K562 (cell line): Measurements from ENCODE around the gene NACAD. TPM values are rescaled to one million over a fixed set of nuclear protein-coding genes. Genes with fewer than 3 reads are reported as not detected.
A peak's percentile ranks its signal among the peaks of the same experiment; 100 is the strongest.

Experiments used
- ATAC-seq: fragments of 200-7000 bp; cut with Tn5 transposase; 3 replicates; pipeline ENCODE4 v1.9.1; 2020; ENCODE audit warnings: moderate library complexity
- Bru-seq: library from RNA; stranded (reverse); fragments of 400-500 nt; gene quantifications from one replicate; lab custom pipeline; 2021; lab: Mats Ljungman, UMichigan
- BruChase-seq, 2 experiments: library from RNA; stranded (reverse); fragments of 400-500 nt; gene quantifications; one replicate each; lab custom pipeline; 2021; lab: Mats Ljungman, UMichigan
- BruUV-seq: library from RNA; stranded (reverse); fragments of 400-500 nt; replicated peaks from 2 replicates; lab custom pipeline; 2021; lab: Mats Ljungman, UMichigan
- CTCF ChIA-PET: fragments of 300-600 bp; formaldehyde crosslinking; extraction: SDS; loops from one replicate; lab custom pipeline; 2021; ENCODE audit warnings: low intra/inter-chr PET ratio; lab: Yijun Ruan, JAX
- POLR2A ChIA-PET: fragments of 300-600, 350-650 bp; sonication (Branson Sonifier 250); formaldehyde crosslinking; extraction: SDS; loops from one replicate; lab custom pipeline; 2021; ENCODE audit warnings: antibody characterized with exemption, inconsistent platforms; lab: Yijun Ruan, JAX
- DNase-seq, 4 experiments: peaks; one replicate each; pipeline versions ENCODE4 v3.0.0 to v3.0.0-alpha.2; 2011 to 2018; ENCODE audit warnings: low spot score in 3 of 4, mixed read lengths in 3 of 4; ENCODE audit errors: extremely low read depth in 1 of 4
- FAIRE-seq: peaks from 2 replicates; lab custom pipeline; 2011; peaks lifted over from hg19 to GRCh38; lab: Jason Lieb, UNC
- H2AFZ ChIP-seq: 2 replicates; pipeline ENCODE4 v1.6.0; 2011; ENCODE audit warnings: low read depth, low read length, control low read depth, inconsistent platforms
- H3K27ac ChIP-seq: fragments of 200-600 bp; 3 replicates; pipeline ENCODE4 v1.8.0; 2011; ENCODE audit warnings: low read depth, mild to moderate bottlenecking, control low read depth, inconsistent platforms, low read length, moderate library complexity, mixed read lengths; ENCODE audit errors: extremely low read depth
- H3K27me3 ChIP-seq, 2 experiments: fragments of 300-600 bp in 1 of 2; 2 replicates in 1 of 2; 3 replicates in 1 of 2; pipeline versions ENCODE4 v1.6.0 to v1.8.0; 2011; ENCODE audit warnings: inconsistent platforms in 2 of 2, low read length in 2 of 2, mild to moderate bottlenecking in 1 of 2, mixed read lengths in 1 of 2, moderate library complexity in 1 of 2; ENCODE audit not compliant: control insufficient read depth in 2 of 2, insufficient read depth in 2 of 2
- H3K36me3 ChIP-seq: fragments of 300-600 bp; 3 replicates; pipeline ENCODE4 v1.8.0; 2011; ENCODE audit warnings: mild to moderate bottlenecking, low read length, inconsistent platforms; ENCODE audit not compliant: control insufficient read depth, insufficient read depth
- H3K4me1 ChIP-seq, 2 experiments: fragments of 200-600 bp in 1 of 2; replicated peaks in 1 of 2; 2 replicates in 1 of 2; 3 replicates in 1 of 2; pipeline versions ENCODE4 v1.5.1 to v1.8.0; 2011; ENCODE audit warnings: inconsistent platforms in 2 of 2, low read length in 2 of 2, mild to moderate bottlenecking in 1 of 2, mixed read lengths in 1 of 2, moderate library complexity in 1 of 2; ENCODE audit not compliant: control insufficient read depth in 2 of 2, insufficient read depth in 2 of 2
- H3K4me2 ChIP-seq: 2 replicates; pipeline ENCODE4 v1.6.1; 2011; ENCODE audit warnings: low read length, control low read depth, inconsistent platforms, mixed read lengths; ENCODE audit not compliant: insufficient read depth
- H3K4me3 ChIP-seq: fragments of 200-600 bp; sonication (generic), shearing (Covaris generic); 2 replicates; pipeline ENCODE4 v1.5.1; 2016; ENCODE audit warnings: control low read depth, inconsistent platforms
- H3K79me2 ChIP-seq: fragments of 200-600 bp; 3 replicates; pipeline ENCODE4 v1.8.0; 2011; ENCODE audit warnings: low read length, inconsistent platforms; ENCODE audit not compliant: control insufficient read depth, insufficient read depth
- H3K9ac ChIP-seq, 2 experiments: 2 replicates each; pipeline versions ENCODE4 v1.6.0 to v1.6.1; 2011; ENCODE audit warnings: low read depth in 2 of 2, low read length in 2 of 2, control low read depth in 1 of 2, inconsistent platforms in 1 of 2, mild to moderate bottlenecking in 1 of 2, mixed read lengths in 1 of 2; ENCODE audit not compliant: insufficient read depth in 1 of 2
- H3K9me1 ChIP-seq: one replicate; pipeline ENCODE4 v1.6.0; 2011; ENCODE audit warnings: inconsistent platforms, mild to moderate bottlenecking, low read length, moderate library complexity; ENCODE audit not compliant: control insufficient read depth, insufficient read depth
- H3K9me3 ChIP-seq: replicated peaks from 2 replicates; pipeline ENCODE4 v1.5.1; 2011; ENCODE audit warnings: low read depth, low read length, inconsistent platforms; ENCODE audit not compliant: control insufficient read depth, insufficient read depth
- H4K20me1 ChIP-seq: replicated peaks from 2 replicates; pipeline ENCODE4 v1.6.1; 2011; ENCODE audit warnings: low read length, inconsistent platforms, mixed read lengths; ENCODE audit not compliant: control insufficient read depth, insufficient read depth
- ATF1 ChIP-seq, 2 experiments: fragments of 450-650 bp in 1 of 2; IDR thresholded peaks; 2 replicates each; pipeline ENCODE4 v1.6.1; 2016; ENCODE audit warnings: missing compliant biosample characterization in 1 of 2, missing genetic modification characterization in 1 of 2
- CREB1 ChIP-seq, 2 experiments: sonication (generic) in 1 of 2; formaldehyde crosslinking in 1 of 2; IDR thresholded peaks; 2 replicates each; pipeline versions ENCODE4 v1.6.1 to v1.8.0; 2012 to 2022; ENCODE audit warnings: inconsistent platforms in 1 of 2, mild to moderate bottlenecking in 1 of 2, missing genetic modification reagents in 1 of 2, moderate library complexity in 1 of 2
- CREB3L1 ChIP-seq: fragments of 450-650 bp; IDR thresholded peaks from 2 replicates; pipeline ENCODE4 v1.6.1; 2014; ENCODE audit warnings: low read depth, mild to moderate bottlenecking, moderate library complexity, borderline replicate concordance
- EGR1 ChIP-seq: fragments of 450-650 bp; conservative IDR thresholded peaks from 2 replicates; pipeline ENCODE4 v1.6.1; 2017; ENCODE audit warnings: mild to moderate bottlenecking
- HMGXB4 ChIP-seq: sonication (generic); formaldehyde crosslinking; IDR thresholded peaks from 2 replicates; pipeline ENCODE4 v1.8.1; 2023; ENCODE audit warnings: mild to moderate bottlenecking, missing genetic modification reagents
- JUN ChIP-seq, 2 experiments: sonication (generic) in 1 of 2; formaldehyde crosslinking in 1 of 2; IDR thresholded peaks; 2 replicates each; pipeline versions ENCODE4 v1.6.1 to v1.8.0; 2012 to 2022; ENCODE audit warnings: borderline replicate concordance in 2 of 2, mild to moderate bottlenecking in 2 of 2, improper control_type of control experiment in 1 of 2, low read depth in 1 of 2, low read length in 1 of 2, missing genetic modification reagents in 1 of 2
- NRF1 ChIP-seq, 2 experiments: fragments of 450-650 bp; IDR thresholded peaks in 1 of 2; conservative IDR thresholded peaks in 1 of 2; 2 replicates each; pipeline ENCODE4 v1.6.1; 2014; ENCODE audit warnings: mild to moderate bottlenecking in 2 of 2
- RBFOX2 ChIP-seq: fragments of 200-400 bp; formaldehyde crosslinking; IDR thresholded peaks from 2 replicates; pipeline ENCODE4 v1.6.1; 2017; ENCODE audit warnings: low read depth, mild to moderate bottlenecking, low read length, moderate library complexity
- RBM15 ChIP-seq: fragments of 200-400 bp; formaldehyde crosslinking; IDR thresholded peaks from 2 replicates; pipeline ENCODE4 v1.6.1; 2018; ENCODE audit warnings: mild to moderate bottlenecking, low read length, moderate library complexity; ENCODE audit not compliant: insufficient read depth
- SP1 ChIP-seq: sonication (generic); formaldehyde crosslinking; IDR thresholded peaks from 2 replicates; pipeline ENCODE4 v1.8.1; 2022; ENCODE audit warnings: mild to moderate bottlenecking, missing genetic modification reagents
- U2AF1 ChIP-seq: fragments of 200-400 bp; formaldehyde crosslinking; optimal IDR thresholded peaks from 2 replicates; pipeline ENCODE3; 2017; ENCODE audit warnings: mild to moderate bottlenecking, low read depth, low read length, moderate library complexity
- ZBTB7A ChIP-seq: IDR thresholded peaks from 2 replicates; pipeline ENCODE4 v1.6.1; 2011; ENCODE audit warnings: low read depth, mild to moderate bottlenecking, low read length, moderate library complexity, borderline replicate concordance; ENCODE audit not compliant: control insufficient read depth
- WGBS: fragments of 100-300 bp; shearing (Covaris generic); methylation state at CpG from one replicate; pipeline ENCODE4 v1.1.6; 2016; ENCODE audit warnings: low coverage, mixed read lengths; ENCODE audit not compliant: insufficient coverage; ENCODE audit errors: missing lambda C conversion rate; 5-methylcytosine and 5-hydroxymethylcytosine counted together
- in situ Hi-C: fragments of 300-500 bp; cut with MboI; formaldehyde crosslinking; loops from 4 replicates; pipeline ENCODE4 v1.15.0; 2018; ENCODE audit warnings: inconsistent platforms, mixed read lengths
- intact Hi-C: fragments of 100-400 bp; cut with micrococcal nuclease; formaldehyde crosslinking; loops from 2 replicates; pipeline ENCODE4 v1.14.2; 2022
- long read RNA-seq, 3 experiments: library from polyadenylated mRNA in 2 of 3; library from RNA in 1 of 3; unstranded in 2 of 3; stranded (forward) in 1 of 3; transcript quantifications; one replicate each; pipeline ENCODE4 v2.0.0, GENCODE V29; 2019 to 2022
- polyA minus RNA-seq, 3 experiments: library from RNA; depleted of rRNA, polyadenylated mRNA; stranded (reverse); fragments of >200 nt; gene quantifications; 2 replicates each; pipeline ENCODE4 v1.2.3, GENCODE V29; 2011
- polyA plus RNA-seq, 8 experiments: library from polyadenylated mRNA; depleted of rRNA in 4 of 8; stranded (reverse) in 5 of 8; unstranded in 3 of 8; fragments of >200 nt; fragmentation: Nextera tagmentation in 2 of 8; fragmentation: Illumina TruSeq in 1 of 8; extraction: Ambion mirVana in 2 of 8; extraction: Trizol in 1 of 8; gene quantifications; 2 replicates each; pipeline versions ENCODE4 v1.2.1 to v1.2.3, GENCODE V29; 2011 to 2014; ENCODE audit warnings: inconsistent platforms in 1 of 8, missing spikeins in 1 of 8
- total RNA-seq, 7 experiments: library from RNA; depleted of rRNA in 6 of 7; stranded (reverse); fragments of >200 nt in 6 of 7; fragmentation: Illumina TruSeq in 2 of 7; extraction: Trizol in 2 of 7; gene quantifications; 2 replicates each; pipeline versions ENCODE4 v1.2.1 to v1.2.3, GENCODE V29; 2011 to 2021; ENCODE audit warnings: low replicate concordance in 1 of 7

NACAD gene
- 0.11 and 0.79 TPM in 2 replicates for total RNA-seq (2011; cell fraction: chromatin; rRNA removed; ENCODE audit: low replicate concordance)
- under 0.01 TPM in 1 of 2 replicates, not detected in the other for total RNA-seq (2011; cell fraction: nucleolus; rRNA removed)
- total RNA-seq (2011; cell fraction: nucleoplasm; rRNA removed) = 0.08 TPM in 1 of 2 replicates, not detected in the other
- total RNA-seq (2014; rRNA removed) (under 0.01 TPM in 1 of 2 replicates, not detected in the other), total RNA-seq (2014; rRNA removed; fragmentation: Illumina TruSeq; extraction: Trizol) (not detected in 2 replicates), total RNA-seq (2015; rRNA removed; fragmentation: Illumina TruSeq; extraction: Trizol) (not detected in 2 replicates), total RNA-seq (2021) (0.02 and 0.04 TPM in 2 replicates), polyA plus RNA-seq (2011; rRNA removed) (0.01 and 0.03 TPM in 2 replicates), polyA plus RNA-seq (2014; fragmentation: Illumina TruSeq; extraction: Trizol) (0.01 and 0.03 TPM in 2 replicates), polyA plus RNA-seq (2014; fragmentation: Nextera tagmentation; extraction: Ambion mirVana) (not detected), polyA plus RNA-seq (2014; rRNA removed) (0.04 TPM in 1 of 2 replicates, not detected in the other), polyA minus RNA-seq (2011; rRNA and poly(A)+ RNA removed) (not detected in 2 replicates), Bru-seq, nascent RNA (percentile 18 among the genes with signal in this experiment), BruChase-seq, experiment 1, labeled RNA remaining after a 2-hour chase (percentile 9 among the genes with signal in this experiment), BruChase-seq, experiment 2, labeled RNA remaining after a 6-hour chase (percentile 18 among the genes with signal in this experiment)
- 0.01 and 0.03 TPM in 2 replicates for polyA plus RNA-seq (2011; cell fraction: cytosol; rRNA removed)
- 0.06 and 0.16 TPM in 2 replicates for polyA plus RNA-seq (2011; cell fraction: nucleus; rRNA removed)
- 0.03 and 0.04 TPM in 2 replicates for polyA plus RNA-seq (2012)
- polyA minus RNA-seq (2011; cell fraction: cytosol; rRNA and poly(A)+ RNA removed) = not detected in 2 replicates
- 0.11 and 0.13 TPM in 2 replicates for polyA minus RNA-seq (2011; cell fraction: nucleus; rRNA and poly(A)+ RNA removed)
- long read RNA-seq, experiment 1, partial matches to known transcripts = 1 of 1 reads
- long read RNA-seq, experiment 1, other reads (novel, unspliced or antisense) = 0 of 1 reads
- long read RNA-seq, experiment 2 = 0 reads
- long read RNA-seq, experiment 3 = 0 reads

GRCh38 chr7:45088821-45089340, at the start of gene NACAD:
NACAD (minus strand) TSS chr7:45088969; CDS start chr7:45088894, 75 bp downstream.
- Histone ChIP-seq H3K4me3 (peak within 1 kb of the TSS; percentile 25), H3K4me2 (peak within 1 kb of the TSS; percentile 41; the same call in 1 of the 2 replicates)
- ATAC-seq = peak; percentile 82
- 0 out of 2 replicates have a peak, but pooled peaks have one; percentile 15 for TF ChIP-seq RBFOX2
- no peak for TF ChIP-seq CREB3L1
- no peak for TF ChIP-seq SP1
- TF ChIP-seq EGR1 = peak; percentile 23
- TF ChIP-seq CREB1 (IDR thresholded peaks at IDR 0.05) = 0 out of 2 replicates have a peak, but pooled peaks have one; percentile 29
- peak; percentile 23; the same call in 1 of the 2 replicates for TF ChIP-seq CREB1 (CRISPR knock-in tag; IDR thresholded peaks at IDR 0.05)
- peak; percentile 61; the same call in 1 of the 2 replicates for TF ChIP-seq ZBTB7A
- TF ChIP-seq JUN (IDR thresholded peaks at IDR 0.05; ENCODE audit: borderline replicate concordance, low read depth, low read length) = no peak
- TF ChIP-seq JUN (CRISPR knock-in tag; IDR thresholded peaks at IDR 0.05; ENCODE audit: borderline replicate concordance) = 0 out of 2 replicates have a peak, but pooled peaks have one; percentile 26
- TF ChIP-seq HMGXB4 (CRISPR knock-in tag) = no peak
- no peak for TF ChIP-seq ATF1 (CRISPR knock-in tag; IDR thresholded peaks at IDR 0.05)
- TF ChIP-seq ATF1 (tag; IDR thresholded peaks at IDR 0.05) = peak; percentile 49
- no peak for TF ChIP-seq U2AF1
- TF ChIP-seq NRF1 (conservative IDR thresholded peaks at IDR 0.05 in 1 of 2, IDR thresholded peaks at IDR 0.05 in 1 of 2) = peak; percentile 56 to 72; a peak in 2 of 4 replicates
- TF ChIP-seq RBM15 = no peak

More at GRCh38 chr7:45088821-45089340, at the start of gene NACAD:
- Histone ChIP-seq H3K27ac (no peak within 1 kb of the TSS), H3K9me1 (no peaks in the 10 kb centered on the region), H3K4me1 (peaks cover 2 to 38% of the 10 kb centered on the region in 2 experiments; a peak in 3 of 5 replicates), H3K27me3 (no peaks in the 10 kb centered on the region; a peak in 1 of 5 replicates), H3K36me3 (no peaks in the 10 kb centered on the region), H3K79me2 (no peaks in the 10 kb centered on the region), H4K20me1 (peaks cover 4% of the 10 kb centered on the region; the same call in 1 of the 2 replicates), H3K9ac (peak within 1 kb of the TSS in 1 of 2 experiments; percentile 78; a peak in 2 of 4 replicates), H2AFZ (peak within 1 kb of the TSS; percentile 30; the same call in 1 of the 2 replicates), H3K9me3 (no peaks in the 10 kb centered on the region; the same call in 1 of the 2 replicates)
- POLR2A ChIA-PET = interaction anchor here (0.6 to 1.3 kb wide), 2 partner anchors 11 to 23 kb away, joined by 3 to 5 read pairs; partner anchors contain the start of gene TBRG4
- CTCF ChIA-PET = no interaction called here
- FAIRE-seq (no peak), DNase-seq (peak; percentile 37 to 85 (median 72))
- intact Hi-C loops = no loop called here
- no TSS peak for BruUV-seq
- in situ Hi-C loops = no loop called here
- WGBS = 4% methylated on average over 20 of the region's 50 CpGs
